OCI-M1 (cell line): Measurements from ENCODE around the gene PDYN.

Experiments
- DNase-seq: peaks from one replicate; lab custom pipeline; 2025; lab: John Stamatoyannopoulos, UW

Gene PDYN

DNA sequence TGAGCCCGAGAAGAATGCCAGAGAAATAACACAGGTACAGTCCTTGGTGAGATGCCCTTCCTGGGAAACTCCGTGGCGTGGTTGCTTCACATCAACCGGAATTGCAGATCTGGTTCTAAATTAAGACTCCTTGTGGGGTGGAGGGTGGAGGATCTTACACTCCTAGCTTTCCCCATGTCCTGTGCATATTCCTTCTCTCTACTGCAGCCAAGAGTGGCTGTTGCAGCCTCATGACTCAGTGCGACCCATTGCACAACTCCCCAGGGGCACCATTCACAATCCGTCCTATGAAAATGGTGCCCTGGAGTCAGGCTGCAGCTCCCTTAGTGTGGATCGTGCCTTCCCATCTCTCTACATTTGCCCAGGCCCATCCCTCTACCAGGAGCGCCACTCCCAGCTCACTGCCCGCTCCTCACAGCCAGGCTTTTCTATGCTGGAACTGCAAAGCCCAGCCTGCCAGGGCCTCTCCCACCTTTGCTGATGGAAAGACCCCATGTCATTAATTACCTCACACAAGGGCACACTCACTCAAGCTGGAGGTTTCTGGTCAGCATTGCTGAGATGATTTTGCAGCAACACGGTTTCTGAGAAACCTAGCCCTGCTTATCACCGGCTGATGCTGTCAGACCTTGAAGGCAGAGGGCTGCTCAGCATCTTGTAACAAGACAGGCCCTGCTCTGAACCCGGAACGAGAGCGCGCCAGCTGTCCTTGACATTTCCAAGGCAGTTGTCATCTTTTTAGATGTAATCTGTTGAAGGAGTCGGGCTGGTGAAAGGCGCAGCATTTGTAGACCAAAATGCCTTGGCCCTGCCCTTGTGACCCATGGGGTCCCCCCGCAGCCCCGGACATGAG lies 58.9 kb downstream of the PDYN start:
- no peak for DNase-seq

DNA sequence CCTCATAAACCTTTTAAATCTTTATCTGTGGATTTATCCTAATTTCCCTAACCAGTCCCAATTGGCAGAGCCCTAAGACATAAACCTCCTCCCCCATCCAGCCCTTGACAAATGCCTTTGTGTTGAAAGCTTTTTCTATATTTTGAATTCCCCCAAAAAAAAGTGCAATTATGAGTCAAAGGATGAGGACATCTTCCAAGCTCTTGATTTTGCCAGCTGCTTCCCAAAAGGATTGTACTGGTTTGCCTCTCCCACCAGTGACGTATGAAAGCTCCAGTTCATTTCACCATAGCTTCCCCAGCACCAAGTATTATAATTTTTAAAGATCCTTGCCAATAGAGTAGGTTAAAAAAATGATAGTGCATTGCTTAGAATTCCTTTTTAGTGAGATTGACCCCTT lies 59.7 kb downstream of the PDYN start:
- no peak for DNase-seq

DNA sequence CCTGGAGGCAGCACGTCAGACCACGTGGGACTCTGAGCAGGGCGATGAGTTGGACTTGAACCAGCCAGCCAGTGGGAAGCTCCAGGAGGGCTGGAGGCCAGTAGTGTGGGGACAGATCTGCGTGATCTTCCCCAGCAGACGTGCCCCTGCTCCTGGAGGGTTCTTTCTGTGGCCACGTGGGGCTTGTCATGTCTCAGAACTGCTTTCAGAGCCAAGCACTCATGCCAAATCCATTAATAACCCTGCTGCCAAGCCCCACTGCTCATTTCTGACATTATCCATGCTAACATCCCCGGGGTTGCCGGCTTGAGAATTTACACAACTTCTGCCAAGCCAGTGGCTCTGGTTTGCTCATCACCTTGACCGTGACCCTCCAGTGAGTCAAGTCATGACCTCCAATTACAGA lies 60.4 kb downstream of the PDYN start:
- DNase-seq: no peak

DNA sequence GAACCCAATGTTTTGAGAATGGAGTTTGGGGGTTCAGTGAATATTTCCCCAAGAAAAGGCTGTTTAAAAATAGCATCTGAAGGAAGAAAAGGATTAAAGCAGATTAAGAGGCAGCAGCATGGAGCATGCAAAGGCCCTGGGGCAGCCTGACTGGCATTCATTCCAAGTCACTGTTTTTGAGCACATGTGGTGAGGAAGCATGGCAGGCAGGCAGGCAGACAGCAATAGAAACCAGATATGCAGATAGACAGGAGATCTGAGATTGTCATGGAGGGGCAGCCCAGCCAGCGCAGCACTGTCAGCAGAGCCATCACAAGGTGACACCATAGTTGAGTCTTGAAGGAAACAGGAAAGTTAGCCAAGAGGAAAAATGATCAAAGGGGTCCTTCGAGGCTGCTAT lies 60.9 kb downstream of the PDYN start:
- DNase-seq: no peak

DNA sequence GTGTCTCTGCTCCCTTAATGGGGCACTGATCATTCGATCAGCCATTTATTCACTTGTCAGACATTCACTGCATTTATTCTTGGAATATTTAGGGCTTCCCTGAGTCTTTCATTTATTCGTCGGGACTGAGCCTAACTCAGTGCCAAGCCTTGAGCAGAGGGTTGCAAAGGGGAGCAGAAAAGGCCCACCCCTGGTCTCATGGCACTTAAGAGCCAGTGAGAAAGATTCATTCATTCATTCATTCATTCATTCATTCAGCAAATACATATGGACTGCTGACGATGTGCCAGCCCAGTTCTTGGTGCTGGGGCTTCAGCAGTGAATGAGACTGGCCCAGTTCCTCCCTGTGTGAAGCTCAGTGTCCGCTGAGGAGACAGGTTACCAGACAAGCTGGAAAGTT lies 62.0 kb downstream of the PDYN start:
- no peak for DNase-seq

DNA sequence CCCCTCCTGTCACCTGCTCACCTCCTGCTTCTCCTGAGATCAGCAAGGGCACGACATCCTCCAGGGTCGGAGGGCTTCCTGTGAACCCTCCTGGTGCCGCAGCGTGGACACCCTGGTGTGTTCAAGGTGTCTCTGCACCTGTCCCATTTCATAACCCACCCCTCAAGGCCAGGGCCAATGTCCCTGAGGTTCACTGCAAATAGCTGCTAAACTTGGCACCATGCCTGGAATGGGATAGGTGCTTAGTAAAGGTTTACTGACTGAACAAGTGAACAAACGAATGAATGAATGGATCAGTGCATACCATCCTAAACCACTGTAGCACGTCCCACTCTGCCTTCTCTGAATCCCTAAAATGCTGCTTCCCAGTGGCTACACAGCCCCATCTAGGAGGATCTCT lies 63.7 kb downstream of the PDYN start:
- no peak for DNase-seq

DNA sequence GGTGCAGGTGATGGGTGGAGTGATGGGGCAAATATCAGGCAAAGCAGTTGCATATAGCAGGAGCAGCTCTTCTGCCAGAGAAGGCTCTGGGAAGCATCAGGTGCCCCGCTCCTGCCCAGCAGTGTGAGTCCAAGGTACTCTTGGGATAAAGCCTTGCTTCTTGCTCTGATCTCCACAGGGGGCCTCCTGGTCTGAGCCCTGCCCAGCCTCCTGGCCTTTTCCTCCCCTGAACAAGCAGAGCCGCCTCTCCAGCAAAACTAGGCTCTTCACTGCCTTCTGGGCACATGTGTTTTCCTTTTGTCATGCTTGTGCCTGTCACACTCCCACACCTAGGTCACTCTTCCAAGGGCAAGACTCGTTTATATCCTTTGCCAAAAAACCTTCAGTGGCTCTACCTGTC lies 64.4 kb downstream of the PDYN start:
- DNase-seq: no peak

DNA sequence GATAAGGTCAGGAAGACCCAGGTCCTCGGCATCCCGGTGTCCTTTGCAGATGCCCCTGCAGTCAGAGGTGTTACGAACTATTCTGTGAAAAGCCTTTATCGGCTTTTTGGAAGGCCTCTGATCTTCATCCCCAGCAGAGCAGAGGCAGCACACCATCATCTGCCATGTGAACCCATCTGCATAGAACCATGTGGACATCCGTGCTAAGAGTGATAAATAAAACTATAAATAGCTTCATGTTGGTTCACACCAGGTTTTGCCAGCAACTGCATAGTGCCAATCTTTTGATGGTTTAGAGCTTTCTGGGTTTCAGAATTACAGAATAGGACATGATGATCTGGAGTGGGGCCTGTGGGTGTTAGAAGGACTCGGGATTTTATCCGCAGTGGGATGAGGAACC lies 65.1 kb downstream of the PDYN start:
- DNase-seq: no peak
